GM21717 (cell line): Measurements from ENCODE around the gene PNPLA2.

Experiments
- ATAC-seq: cut with Tn5 transposase; IDR thresholded peaks from one replicate; pipeline ENCODE4 v1.9.1; 2021; ENCODE audit warnings: mild to moderate bottlenecking, moderate library complexity; ENCODE audit not compliant: unreplicated experiment

The PNPLA2 gene, protein sequence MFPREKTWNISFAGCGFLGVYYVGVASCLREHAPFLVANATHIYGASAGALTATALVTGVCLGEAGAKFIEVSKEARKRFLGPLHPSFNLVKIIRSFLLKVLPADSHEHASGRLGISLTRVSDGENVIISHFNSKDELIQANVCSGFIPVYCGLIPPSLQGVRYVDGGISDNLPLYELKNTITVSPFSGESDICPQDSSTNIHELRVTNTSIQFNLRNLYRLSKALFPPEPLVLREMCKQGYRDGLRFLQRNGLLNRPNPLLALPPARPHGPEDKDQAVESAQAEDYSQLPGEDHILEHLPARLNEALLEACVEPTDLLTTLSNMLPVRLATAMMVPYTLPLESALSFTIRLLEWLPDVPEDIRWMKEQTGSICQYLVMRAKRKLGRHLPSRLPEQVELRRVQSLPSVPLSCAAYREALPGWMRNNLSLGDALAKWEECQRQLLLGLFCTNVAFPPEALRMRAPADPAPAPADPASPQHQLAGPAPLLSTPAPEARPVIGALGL

DNA sequence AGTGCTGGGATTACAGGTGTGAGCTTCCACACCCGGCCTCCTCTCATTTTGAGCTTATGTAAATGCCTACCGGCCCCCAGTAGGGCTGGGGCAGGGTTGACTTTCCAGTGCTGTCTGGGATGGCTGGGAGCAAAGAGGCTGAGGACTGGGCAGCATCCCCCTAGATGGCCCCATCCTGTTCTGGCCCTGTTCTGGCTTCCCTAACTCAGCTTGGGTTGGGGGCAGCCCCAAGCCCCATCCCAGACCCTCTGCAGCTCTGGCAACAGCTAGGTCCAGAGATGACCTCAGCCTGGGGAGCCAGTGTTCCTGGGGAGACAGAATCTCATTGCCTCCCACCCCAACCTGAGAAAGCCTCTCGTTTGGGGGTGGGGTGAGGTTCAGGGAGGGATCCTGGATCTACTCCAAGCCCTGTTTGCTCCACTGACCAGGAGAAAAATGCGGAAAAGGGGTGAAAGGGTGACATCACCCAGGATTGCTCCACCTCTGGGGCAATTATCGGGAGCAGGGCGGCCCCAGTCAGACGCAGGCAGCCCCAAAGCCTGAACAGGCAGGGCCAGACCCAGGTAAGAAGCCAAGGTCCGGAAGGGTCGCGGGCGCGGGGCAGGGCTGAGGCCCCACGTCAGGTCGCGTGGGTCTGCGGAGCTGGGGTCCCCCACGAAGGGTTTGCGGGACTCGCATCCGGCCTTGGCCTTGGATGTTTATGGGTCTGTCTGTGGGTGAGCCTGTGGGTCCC lies at the start of gene PNPLA2:
Gene PNPLA2, plus strand, starts transcription at position 519 of the 733 bp plus-strand sequence. CDS start 805 bp downstream, outside the sequence.
- no peak for ATAC-seq

DNA sequence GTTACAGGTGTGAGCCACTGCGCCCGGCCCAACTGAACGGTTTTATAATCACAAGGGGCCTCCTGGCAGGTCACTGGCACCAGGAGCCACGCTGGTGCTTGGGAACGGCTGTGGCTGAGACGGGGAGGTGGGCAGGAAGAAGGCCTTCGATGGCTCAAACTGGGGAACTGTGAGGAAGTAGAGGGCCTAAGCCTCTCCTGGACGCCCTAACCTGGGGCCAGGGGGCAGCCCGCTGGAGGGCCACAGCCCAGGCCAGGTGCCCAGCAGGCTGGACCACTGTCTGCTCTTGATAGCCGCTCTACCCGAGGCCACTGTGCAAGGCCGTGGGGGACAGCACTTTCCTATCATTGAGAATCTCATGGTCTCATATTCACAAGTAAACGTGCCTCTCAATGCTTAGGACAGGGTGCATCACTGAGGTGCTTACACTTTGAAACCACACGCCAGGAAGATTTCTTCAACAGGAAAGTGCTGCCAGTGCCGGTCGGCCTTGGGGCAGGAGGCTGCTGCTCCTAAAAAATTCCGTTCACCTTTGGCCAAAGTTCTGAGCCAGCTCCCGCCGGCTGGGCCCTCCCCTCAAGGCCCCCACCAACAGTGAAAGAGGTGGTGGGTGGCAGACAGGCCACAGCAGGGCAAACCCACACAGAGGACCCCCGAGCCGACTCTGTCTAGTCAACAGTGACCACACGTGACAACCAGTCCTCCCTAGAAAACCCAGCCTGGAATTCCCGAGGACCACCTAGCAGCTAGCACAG lies 48.6 kb upstream of the PNPLA2 start:
- ATAC-seq: no peak

- no peak for ATAC-seq
Measured at GRCh38 chr11:770642-771616, 47.8 kb upstream of the PNPLA2 start.

DNA sequence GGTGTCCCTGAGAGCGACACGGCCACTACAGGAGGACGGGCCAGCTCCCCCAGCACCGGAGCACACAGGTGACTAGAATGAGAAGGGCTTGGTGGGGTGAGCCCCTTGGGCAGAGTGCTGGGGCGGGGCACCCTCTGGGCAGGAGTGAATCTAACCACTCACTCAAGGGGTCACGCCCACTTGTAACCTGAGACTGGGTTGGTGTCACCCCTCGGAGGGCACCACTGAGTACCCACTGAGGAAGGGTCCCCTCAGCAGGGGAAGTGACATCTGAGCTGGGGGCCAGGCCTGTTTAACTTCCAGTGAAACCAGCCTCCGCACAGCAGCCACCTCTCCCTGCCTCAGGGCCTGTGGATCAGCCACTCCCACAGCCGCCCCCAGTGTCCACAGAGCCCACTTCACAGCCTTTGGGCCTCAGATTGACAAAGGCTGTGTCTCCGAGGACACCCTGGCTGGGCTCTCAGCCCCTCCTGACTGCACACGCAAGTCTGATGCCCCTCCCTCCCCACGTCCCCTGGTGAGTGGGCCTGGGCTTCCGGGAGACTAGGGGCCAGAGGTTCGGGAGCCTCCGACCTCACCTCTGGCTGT lies 47.0 kb upstream of the PNPLA2 start:
- no peak for ATAC-seq

DNA sequence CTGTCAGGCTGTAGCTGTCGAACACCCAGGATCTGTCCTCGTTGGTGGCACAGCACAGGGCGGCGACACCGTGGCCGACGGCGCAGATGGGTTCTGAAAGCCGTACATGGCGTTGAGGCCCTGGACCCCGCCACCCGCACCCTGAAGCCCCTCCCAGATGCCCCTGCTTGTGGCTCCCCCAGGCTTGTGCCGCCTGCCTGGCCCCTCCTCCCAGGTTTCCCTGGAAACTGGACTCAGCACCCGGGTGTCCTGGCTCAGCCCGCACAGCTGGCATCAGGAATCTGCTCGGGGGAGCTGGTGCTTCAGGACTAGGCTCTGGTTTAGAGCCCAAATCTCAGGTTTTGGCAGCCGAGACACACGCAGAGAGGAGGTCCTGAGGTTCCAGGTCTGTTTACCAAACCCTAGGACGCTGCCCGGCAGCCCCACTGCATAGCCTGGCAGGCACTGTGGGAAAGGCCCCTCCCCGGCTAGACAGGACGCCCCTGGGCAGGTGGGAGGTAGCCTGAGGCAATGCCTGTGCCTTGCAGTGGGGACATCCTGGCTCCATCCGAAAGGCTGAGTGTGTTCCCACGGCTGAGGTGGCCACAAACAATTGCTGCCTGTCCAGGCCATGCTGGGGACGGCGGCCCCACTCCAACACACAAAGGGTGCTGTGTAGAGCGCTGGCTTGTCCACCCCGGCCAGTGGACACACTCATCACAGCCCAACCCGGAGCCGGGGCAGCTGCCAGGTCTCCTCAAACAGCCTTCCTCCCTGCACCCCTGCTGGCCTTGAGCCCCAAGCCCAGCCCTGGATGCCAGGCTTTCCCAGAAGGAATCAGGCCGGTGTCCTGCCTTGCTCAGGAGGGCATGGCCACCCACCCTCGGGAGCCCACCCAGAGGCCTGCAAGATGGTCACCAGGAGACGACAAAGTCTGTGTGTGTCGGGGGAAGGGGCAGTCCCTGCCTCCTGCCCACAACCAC lies 46.0 kb upstream of the PNPLA2 start:
- no peak for ATAC-seq

GRCh38 chr11:773425-773824 lies 45.3 kb upstream of the PNPLA2 start:
- no peak for ATAC-seq

- no peak for ATAC-seq
Measured at GRCh38 chr11:773830-774229, 44.9 kb upstream of the PNPLA2 start.

DNA sequence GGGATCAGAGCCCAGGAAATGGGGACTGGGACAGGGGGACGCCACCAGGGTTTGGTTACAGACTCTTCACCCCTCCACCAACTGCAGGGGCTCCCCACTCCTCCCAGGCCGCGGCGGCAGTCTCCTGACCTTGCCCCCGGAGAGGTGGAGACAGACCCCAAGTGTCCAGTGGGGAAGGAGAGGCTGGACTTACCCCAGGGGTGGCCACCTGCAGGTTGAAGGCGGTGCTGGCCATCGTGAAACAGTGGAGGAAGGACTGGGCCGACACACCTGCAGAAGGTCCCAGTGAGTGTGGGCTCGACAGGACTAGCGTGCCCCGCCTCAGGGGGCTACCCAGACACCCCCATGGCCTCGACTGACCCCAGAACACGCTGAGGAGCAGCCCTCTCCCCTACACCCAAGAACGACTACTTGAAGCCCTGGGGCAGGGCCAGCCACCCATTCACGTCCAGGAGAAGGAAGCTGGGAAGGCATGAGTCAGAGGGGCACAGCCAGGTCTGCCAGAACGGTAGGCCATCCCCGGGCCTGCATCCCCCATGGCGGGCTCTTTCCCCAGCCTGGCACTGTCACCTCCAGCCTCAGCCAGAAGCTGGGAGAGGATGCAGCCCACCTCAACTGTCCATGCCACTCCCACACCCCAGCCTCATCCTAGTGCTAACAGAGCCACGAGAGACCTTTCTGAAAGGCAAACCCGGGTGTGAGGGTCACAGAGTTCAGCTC lies 43.7 kb upstream of the PNPLA2 start:
- ATAC-seq: no peak

GRCh38 chr11:776263-776560 lies 42.5 kb upstream of the PNPLA2 start:
- ATAC-seq: no peak

- peak; percentile 23 for ATAC-seq
Measured at GRCh38 chr11:776561-777287, 42.0 kb upstream of the PNPLA2 start.

DNA sequence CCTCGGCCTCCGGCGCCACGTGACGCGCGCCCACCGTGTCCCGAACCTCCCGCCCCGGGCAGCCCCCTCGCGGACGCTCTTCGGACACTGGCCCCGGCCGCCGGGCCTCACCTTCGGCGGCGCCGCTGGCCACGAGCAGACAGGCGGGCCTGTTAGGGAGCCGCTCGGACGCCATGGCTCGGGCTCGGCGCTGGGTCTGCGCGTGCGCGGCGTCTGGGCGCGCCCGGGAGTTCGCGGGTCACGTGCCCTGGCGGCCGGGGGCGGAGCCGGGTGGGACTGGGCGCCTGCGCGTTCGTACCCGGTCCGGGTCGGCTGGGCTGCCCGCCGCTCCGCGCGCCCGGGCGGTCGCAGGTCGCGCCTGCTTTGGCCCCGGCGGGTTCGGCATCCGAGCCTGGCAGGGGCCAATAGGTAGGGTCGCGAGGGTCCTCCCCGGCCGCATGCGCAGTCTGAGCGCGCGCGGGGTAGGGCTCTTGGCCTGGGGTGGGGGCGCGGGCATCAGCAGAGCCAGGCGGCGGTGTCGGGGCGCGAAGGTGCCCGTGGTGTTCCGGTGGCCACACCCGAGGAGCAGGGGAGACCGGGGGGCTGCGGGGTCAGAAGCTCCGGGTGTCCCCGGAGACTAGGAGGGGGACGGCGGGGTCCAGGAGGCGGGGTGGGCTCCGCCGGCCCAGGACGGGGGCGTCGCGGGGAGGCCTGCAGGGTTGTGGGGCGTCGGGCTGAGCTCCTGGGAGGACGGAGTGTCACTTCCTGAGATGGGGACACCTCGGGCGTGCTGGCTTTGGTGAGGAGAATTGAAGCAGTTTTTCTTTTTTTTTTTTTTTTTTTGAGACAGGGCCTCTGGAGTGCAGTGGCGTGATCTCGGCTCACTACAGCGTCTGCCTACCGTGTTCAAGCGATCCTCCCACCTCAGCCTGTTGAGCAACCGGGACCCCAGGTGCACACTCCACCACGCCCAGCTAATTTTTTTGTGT lies 41.1 kb upstream of the PNPLA2 start, which contains the start of gene GATD1:
Gene GATD1, minus strand, starts transcription at position 200 of the 968 bp plus-strand sequence. Its CDS starts 25 bp downstream, at position 175.
- ATAC-seq: peak; percentile 61

DNA sequence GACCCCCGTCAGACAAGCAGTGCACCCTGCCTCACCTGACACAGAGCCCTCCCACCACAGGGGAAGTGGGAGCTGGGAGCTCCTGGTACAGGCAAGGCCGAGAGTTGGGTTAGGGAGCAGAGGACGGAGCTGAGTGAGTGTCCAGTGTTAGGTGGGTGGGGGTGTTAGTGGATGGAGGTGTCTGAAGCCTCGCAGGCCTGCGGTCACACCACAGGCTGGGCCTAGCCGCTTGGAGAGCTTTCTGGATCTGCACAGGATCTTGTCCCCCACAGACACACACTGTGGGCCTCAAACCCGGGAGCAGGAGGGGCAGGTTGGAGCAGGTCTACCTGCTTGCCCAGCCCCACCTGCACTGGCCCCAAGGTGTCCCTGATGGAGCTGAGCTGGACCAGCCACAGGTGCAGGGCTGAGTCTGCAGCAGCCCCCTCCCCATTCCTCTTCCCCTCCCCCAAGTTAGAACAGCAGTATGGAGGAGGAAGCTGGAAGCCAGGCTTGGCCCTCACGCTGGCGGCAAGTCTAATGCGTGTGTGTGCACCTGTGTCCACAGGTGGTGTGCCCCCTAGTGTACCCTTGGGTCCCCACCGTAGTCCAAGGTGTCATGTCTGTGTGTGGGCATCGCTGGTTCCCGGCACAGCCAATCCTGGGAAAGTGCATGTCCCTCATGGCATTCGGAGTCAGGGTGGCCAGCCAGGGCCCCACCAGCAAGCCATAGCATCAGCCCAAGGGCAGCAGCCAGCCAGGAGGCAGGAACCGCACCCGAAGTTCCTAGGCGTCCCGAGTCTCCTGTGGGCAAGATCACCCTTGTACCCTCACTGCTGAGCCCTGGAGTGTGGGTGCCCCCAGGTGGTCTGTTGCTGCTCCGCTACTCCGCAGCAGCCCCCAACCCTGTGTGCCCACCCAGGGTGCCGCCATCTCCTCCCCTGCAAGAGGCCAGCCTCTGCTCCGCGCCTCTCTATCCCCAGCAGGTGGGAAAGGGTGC lies 39.4 kb upstream of the PNPLA2 start:
- ATAC-seq: no peak

DNA sequence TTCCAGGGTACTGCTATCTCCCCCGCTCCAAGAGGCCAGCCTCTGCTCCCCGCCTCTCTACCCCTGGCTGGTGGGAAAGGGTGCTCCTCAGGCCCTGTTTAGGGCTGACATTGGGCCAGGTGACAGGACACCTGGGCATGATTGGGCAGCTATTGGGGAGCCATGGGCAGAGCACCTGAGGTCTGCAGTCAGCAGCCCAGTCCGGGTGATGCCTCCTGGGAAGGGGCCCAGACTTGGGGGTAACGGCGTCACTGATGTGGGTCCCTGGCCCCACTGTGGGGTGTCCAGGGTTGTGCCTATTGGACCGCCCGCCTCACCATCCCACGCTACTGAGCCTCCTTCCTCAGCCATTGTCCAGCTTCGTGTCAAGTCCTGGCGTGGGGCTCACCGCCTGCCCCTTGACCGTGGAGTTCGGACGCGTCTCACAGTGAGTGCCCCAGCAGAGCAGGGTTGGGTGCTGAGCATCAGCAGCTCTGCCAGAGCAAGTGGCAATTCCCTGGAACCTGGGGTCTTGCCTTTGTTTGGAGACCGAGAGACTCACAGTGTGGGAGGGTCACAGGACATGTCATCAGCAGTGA lies 38.7 kb upstream of the PNPLA2 start:
- ATAC-seq: no peak

- no peak for ATAC-seq
Measured at GRCh38 chr11:782264-783174, 36.2 kb upstream of the PNPLA2 start.
